ENCODE data around the gene FRMD3. TPM values are rescaled to one million over a fixed set of nuclear protein-coding genes. Genes with fewer than 3 reads are reported as not detected.
A peak's percentile ranks its signal among the peaks of the same experiment; 100 is the strongest.

Gene FRMD3
- total RNA-seq, 1 donor from 2014 or later, result 1.9 TPM

- Histone ChIP-seq H3K79me2 (ENCODE audit: low read depth) (no peaks in the 10 kb centered on the region), H3K4me3 (no peak overlapping the region), H3K9ac (no peak overlapping the region), H3K27ac (no peak overlapping the region), H3K36me3 (no peaks in the 10 kb centered on the region), H3K27me3 (no peaks in the 10 kb centered on the region), H3K9me3 (ENCODE audit: low read depth) (no peaks in the 10 kb centered on the region), H3K4me1 (no peaks in the 10 kb centered on the region), H4K20me1 (ENCODE audit: low read depth) (no peaks in the 10 kb centered on the region), H2AFZ (replicated peaks) (no peak overlapping the region), H3K4me2 (no peak overlapping the region), H3F3A (ENCODE audit: low read depth) (no peaks in the 10 kb centered on the region)
- Mint-ChIP-seq H3K36me3 (no peaks in the 10 kb centered on the region), H3K27me3 (ENCODE audit: insufficient read depth, low read depth) (no peaks in the 10 kb centered on the region), H3K4me3 (no peak overlapping the region), H3K27ac (no peak overlapping the region), H3K9me3 (peaks cover 7% of the 10 kb centered on the region), H3K4me1 (no peaks in the 10 kb centered on the region)
- DNase-seq (ENCODE audit: low spot score), result no peak
- TF ChIP-seq EZH2phosphoT487 (IDR thresholded peaks at IDR 0.05) (no peak), EZH2 (IDR thresholded peaks at IDR 0.05) (no peak)
- TF ChIP-seq, protein P1, sequence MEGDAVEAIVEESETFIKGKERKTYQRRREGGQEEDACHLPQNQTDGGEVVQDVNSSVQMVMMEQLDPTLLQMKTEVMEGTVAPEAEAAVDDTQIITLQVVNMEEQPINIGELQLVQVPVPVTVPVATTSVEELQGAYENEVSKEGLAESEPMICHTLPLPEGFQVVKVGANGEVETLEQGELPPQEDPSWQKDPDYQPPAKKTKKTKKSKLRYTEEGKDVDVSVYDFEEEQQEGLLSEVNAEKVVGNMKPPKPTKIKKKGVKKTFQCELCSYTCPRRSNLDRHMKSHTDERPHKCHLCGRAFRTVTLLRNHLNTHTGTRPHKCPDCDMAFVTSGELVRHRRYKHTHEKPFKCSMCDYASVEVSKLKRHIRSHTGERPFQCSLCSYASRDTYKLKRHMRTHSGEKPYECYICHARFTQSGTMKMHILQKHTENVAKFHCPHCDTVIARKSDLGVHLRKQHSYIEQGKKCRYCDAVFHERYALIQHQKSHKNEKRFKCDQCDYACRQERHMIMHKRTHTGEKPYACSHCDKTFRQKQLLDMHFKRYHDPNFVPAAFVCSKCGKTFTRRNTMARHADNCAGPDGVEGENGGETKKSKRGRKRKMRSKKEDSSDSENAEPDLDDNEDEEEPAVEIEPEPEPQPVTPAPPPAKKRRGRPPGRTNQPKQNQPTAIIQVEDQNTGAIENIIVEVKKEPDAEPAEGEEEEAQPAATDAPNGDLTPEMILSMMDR (IDR thresholded peaks at IDR 0.05), result no peak
Observed at GRCh38 chr9:83554278-83554677, 16.1 kb upstream of the FRMD3 start.

DNA sequence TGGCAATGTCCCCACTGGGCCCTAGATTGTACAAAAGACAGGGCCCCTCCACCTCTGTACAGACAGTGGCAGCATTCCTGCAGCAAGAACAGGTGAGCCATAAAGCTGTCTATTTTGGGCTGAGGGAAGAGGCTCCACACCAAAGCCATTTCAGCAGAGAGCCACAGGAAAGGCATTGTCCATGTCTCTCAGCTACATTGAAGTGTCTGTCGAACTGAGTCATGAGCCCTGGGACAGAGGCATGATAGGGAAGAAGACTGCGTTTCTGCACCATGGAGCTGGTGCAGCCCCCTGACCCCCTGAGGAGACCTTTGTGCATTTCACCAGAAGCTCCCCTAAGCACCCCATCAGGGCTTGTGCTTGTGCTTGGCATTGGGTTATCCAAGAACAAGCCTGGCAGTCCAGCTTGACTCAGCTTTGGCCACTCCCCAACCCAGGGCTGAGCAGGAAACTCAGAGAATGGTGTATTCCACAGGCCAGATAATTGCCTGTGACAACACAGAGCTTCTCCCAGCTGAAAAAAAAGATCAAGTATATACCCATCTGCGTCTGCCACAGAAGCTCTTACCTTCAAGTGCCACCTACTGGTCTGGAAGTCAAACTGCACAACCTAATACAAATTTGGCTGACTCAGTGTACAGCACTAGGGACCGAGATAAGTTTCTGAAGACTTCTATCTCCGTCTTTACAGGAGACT, 5.9 kb upstream of the FRMD3 start:
- H2AFZ ChIP-seq (replicated peaks), result peak overlapping the region; percentile 45
- H3K9ac ChIP-seq, result no peak overlapping the region
- H3K4me1 ChIP-seq, result no peaks in the 10 kb centered on the region
- no peak overlapping the region for H3K4me3 ChIP-seq
- no peaks in the 10 kb centered on the region for H3K36me3 Mint-ChIP-seq
- peak; percentile 70 for DNase-seq (ENCODE audit: low spot score)
- H3K4me2 ChIP-seq, result no peak overlapping the region
- H3K36me3 ChIP-seq, result no peaks in the 10 kb centered on the region
- H3K79me2 ChIP-seq (ENCODE audit: low read depth), result no peaks in the 10 kb centered on the region
- no peaks in the 10 kb centered on the region for H4K20me1 ChIP-seq (ENCODE audit: low read depth)
- H3K27me3 Mint-ChIP-seq (ENCODE audit: insufficient read depth, low read depth), result peaks cover 11% of the 10 kb centered on the region
- peaks cover 6% of the 10 kb centered on the region for H3K9me3 Mint-ChIP-seq
- TF ChIP-seq, protein P1 (IDR thresholded peaks at IDR 0.05), result peak; percentile 77
- TF ChIP-seq EZH2phosphoT487 (IDR thresholded peaks at IDR 0.05), result no peak
- no peak for TF ChIP-seq EZH2 (IDR thresholded peaks at IDR 0.05)
- no peaks in the 10 kb centered on the region for H3K9me3 ChIP-seq (ENCODE audit: low read depth)
- H3K27ac Mint-ChIP-seq, result no peak overlapping the region
- no peaks in the 10 kb centered on the region for H3F3A ChIP-seq (ENCODE audit: low read depth)
- no peak overlapping the region for H3K4me3 Mint-ChIP-seq
- peaks cover 21% of the 10 kb centered on the region for H3K27me3 ChIP-seq
- peaks cover 1% of the 10 kb centered on the region for H3K4me1 Mint-ChIP-seq
- H3K27ac ChIP-seq, result no peak overlapping the region

DNA sequence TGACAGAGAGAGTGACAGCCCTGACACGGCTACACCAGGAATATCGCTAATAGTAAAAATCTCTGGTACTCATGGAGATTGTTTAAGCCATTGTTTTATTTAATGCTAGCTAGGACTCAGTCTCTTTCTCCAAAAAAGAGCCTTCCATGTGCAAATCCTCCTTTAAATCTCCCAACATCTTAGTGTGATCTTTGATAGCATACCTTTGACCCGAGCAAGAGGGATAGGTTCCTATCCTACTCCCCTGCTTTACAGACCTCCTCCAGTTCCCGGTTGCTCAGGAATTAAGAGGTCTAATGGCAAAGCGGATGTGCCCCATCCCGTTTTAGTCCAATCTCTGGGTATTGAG, 663 bp upstream of the FRMD3 start:
- peak; percentile 5 for DNase-seq (ENCODE audit: low spot score)
- Mint-ChIP-seq H3K9me3 (no peaks in the 10 kb centered on the region), H3K27me3 (ENCODE audit: insufficient read depth, low read depth) (peaks cover 29% of the 10 kb centered on the region), H3K4me1 (peaks cover 21% of the 10 kb centered on the region), H3K4me3 (peak overlapping the region; percentile 84), H3K36me3 (no peaks in the 10 kb centered on the region), H3K27ac (no peak overlapping the region)
- Histone ChIP-seq H3F3A (ENCODE audit: low read depth) (peaks cover 12% of the 10 kb centered on the region), H3K4me2 (peak overlapping the region; percentile 81), H3K27ac (no peak overlapping the region), H3K4me3 (peak overlapping the region; percentile 62), H3K4me1 (peaks cover 28% of the 10 kb centered on the region), H3K36me3 (no peaks in the 10 kb centered on the region), H3K9me3 (ENCODE audit: low read depth) (no peaks in the 10 kb centered on the region), H3K9ac (no peak overlapping the region), H2AFZ (replicated peaks) (peak overlapping the region; percentile 95), H3K27me3 (peaks cover 48% of the 10 kb centered on the region), H4K20me1 (ENCODE audit: low read depth) (no peaks in the 10 kb centered on the region), H3K79me2 (ENCODE audit: low read depth) (no peaks in the 10 kb centered on the region)
- TF ChIP-seq EZH2 (IDR thresholded peaks at IDR 0.05) (no peak), EZH2phosphoT487 (IDR thresholded peaks at IDR 0.05) (no peak)
